GM18873 (cell line): ENCODE measurements around the gene SRPK2.

ENCODE experiments used
- ATAC-seq: cut with Tn5 transposase; IDR thresholded peaks from one replicate; pipeline ENCODE4 v1.9.1; 2021; ENCODE audit warnings: mild to moderate bottlenecking, moderate library complexity, moderate number of reproducible peaks; ENCODE audit not compliant: unreplicated experiment, low FRiP score

Gene SRPK2

GRCh38 chr7:105112440-105113418 lies 276.0 kb downstream of the SRPK2 start:
- ATAC-seq: no peak

GRCh38 chr7:105107458-105107857 lies 281.3 kb downstream of the SRPK2 start:
- no peak for ATAC-seq

- ATAC-seq: no peak
These were observed 282.2 kb downstream of the SRPK2 start for GRCh38 chr7:105106473-105106872.

- no peak for ATAC-seq
These were observed 283.1 kb downstream of the SRPK2 start for GRCh38 chr7:105105579-105105978.

GRCh38 chr7:105102557-105103352 lies 286.0 kb downstream of the SRPK2 start:
- ATAC-seq: no peak

- ATAC-seq: no peak
These were observed 286.9 kb downstream of the SRPK2 start for GRCh38 chr7:105101864-105102263.

GRCh38 chr7:105098863-105099515 lies 289.7 kb downstream of the SRPK2 start:
- no peak for ATAC-seq

- ATAC-seq: no peak
These were observed 291.1 kb downstream of the SRPK2 start for GRCh38 chr7:105097619-105098018.

GRCh38 chr7:105096306-105096705 lies 292.4 kb downstream of the SRPK2 start:
- no peak for ATAC-seq

- ATAC-seq: no peak
These were observed 293.8 kb downstream of the SRPK2 start for GRCh38 chr7:105094966-105095365.

GRCh38 chr7:105088456-105088855 lies 300.3 kb downstream of the SRPK2 start:
- ATAC-seq: no peak

- no peak for ATAC-seq
These were observed 300.7 kb downstream of the SRPK2 start for GRCh38 chr7:105087981-105088380.

GRCh38 chr7:105086850-105087249 lies 301.9 kb downstream of the SRPK2 start:
- ATAC-seq: no peak

GRCh38 chr7:105084581-105084980 lies 304.1 kb downstream of the SRPK2 start:
- ATAC-seq: no peak

- no peak for ATAC-seq
These were observed 309.4 kb downstream of the SRPK2 start for GRCh38 chr7:105079348-105079747.

GRCh38 chr7:105073143-105073542 lies 315.6 kb downstream of the SRPK2 start:
- no peak for ATAC-seq

GRCh38 chr7:105068886-105069285 lies 319.8 kb downstream of the SRPK2 start:
- ATAC-seq: no peak

- ATAC-seq: no peak
These were observed 321.0 kb downstream of the SRPK2 start for GRCh38 chr7:105067691-105068090.
